Ishikawa (cell line): ENCODE measurements around the gene IL1B.

Source experiments
- EP300 ChIP-seq: IDR thresholded peaks from 2 replicates; pipeline ENCODE4 v1.6.1; 2012; ENCODE audit warnings: borderline replicate concordance
- FOXM1 ChIP-seq: IDR thresholded peaks from 2 replicates; pipeline ENCODE4 v1.6.1; 2012; ENCODE audit warnings: low read depth, borderline replicate concordance
- TCF12 ChIP-seq: IDR thresholded peaks from 2 replicates; pipeline ENCODE4 v1.6.1; 2012; ENCODE audit warnings: low read depth
- YY1 ChIP-seq: IDR thresholded peaks from 2 replicates; pipeline ENCODE4 v1.6.1; 2012; ENCODE audit warnings: low read depth
- TF ChIP-seq, protein P1 (sequence below): IDR thresholded peaks from 2 replicates; pipeline ENCODE4 v1.6.1; 2012
- TF ChIP-seq, protein P2 (sequence below): IDR thresholded peaks from 2 replicates; pipeline ENCODE4 v1.6.1; 2012; ENCODE audit warnings: low read depth, mild to moderate bottlenecking
- TF ChIP-seq, protein P3 (sequence below): IDR thresholded peaks from 2 replicates; pipeline ENCODE4 v1.6.1; 2012

DNA sequence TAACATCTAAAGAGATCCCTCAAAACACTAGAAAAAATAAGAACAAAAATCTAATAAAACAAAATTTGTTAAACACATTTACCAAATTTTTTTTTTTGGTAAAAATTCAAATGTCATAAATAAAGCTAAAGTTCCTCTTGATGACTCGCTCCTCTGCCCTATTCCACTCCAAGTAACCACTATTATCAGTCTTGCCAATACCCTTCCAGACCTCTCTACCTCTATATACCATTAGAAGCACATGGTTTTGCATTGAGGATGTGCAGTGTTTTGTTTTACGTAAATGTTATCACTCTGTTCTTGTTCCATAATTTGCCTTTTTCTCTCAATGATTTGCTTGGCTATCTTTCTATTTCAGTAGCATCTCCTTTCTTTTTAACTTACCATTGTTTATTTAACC, 10.9 kb downstream of the IL1B start:
- TF ChIP-seq TCF12, result no peak
- TF ChIP-seq, protein P1, sequence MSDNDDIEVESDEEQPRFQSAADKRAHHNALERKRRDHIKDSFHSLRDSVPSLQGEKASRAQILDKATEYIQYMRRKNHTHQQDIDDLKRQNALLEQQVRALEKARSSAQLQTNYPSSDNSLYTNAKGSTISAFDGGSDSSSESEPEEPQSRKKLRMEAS, result no peak
- no peak for TF ChIP-seq FOXM1
- TF ChIP-seq EP300, result no peak
- TF ChIP-seq, protein P2, sequence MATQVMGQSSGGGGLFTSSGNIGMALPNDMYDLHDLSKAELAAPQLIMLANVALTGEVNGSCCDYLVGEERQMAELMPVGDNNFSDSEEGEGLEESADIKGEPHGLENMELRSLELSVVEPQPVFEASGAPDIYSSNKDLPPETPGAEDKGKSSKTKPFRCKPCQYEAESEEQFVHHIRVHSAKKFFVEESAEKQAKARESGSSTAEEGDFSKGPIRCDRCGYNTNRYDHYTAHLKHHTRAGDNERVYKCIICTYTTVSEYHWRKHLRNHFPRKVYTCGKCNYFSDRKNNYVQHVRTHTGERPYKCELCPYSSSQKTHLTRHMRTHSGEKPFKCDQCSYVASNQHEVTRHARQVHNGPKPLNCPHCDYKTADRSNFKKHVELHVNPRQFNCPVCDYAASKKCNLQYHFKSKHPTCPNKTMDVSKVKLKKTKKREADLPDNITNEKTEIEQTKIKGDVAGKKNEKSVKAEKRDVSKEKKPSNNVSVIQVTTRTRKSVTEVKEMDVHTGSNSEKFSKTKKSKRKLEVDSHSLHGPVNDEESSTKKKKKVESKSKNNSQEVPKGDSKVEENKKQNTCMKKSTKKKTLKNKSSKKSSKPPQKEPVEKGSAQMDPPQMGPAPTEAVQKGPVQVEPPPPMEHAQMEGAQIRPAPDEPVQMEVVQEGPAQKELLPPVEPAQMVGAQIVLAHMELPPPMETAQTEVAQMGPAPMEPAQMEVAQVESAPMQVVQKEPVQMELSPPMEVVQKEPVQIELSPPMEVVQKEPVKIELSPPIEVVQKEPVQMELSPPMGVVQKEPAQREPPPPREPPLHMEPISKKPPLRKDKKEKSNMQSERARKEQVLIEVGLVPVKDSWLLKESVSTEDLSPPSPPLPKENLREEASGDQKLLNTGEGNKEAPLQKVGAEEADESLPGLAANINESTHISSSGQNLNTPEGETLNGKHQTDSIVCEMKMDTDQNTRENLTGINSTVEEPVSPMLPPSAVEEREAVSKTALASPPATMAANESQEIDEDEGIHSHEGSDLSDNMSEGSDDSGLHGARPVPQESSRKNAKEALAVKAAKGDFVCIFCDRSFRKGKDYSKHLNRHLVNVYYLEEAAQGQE, result no peak
- TF ChIP-seq YY1, result no peak
- TF ChIP-seq, protein P3, sequence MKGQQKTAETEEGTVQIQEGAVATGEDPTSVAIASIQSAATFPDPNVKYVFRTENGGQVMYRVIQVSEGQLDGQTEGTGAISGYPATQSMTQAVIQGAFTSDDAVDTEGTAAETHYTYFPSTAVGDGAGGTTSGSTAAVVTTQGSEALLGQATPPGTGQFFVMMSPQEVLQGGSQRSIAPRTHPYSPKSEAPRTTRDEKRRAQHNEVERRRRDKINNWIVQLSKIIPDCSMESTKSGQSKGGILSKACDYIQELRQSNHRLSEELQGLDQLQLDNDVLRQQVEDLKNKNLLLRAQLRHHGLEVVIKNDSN, result no peak
